ENCODE data around the gene EXD3.

Gene EXD3

GRCh38 chr9:137270929-137271695 lies 151.8 kb downstream of the EXD3 start:
- TF ChIP-seq EGR1 (IDR thresholded peaks at IDR 0.05) (no peak), YY1 (IDR thresholded peaks at IDR 0.05; ENCODE audit: low read depth) (no peak), FOXM1 (IDR thresholded peaks at IDR 0.05; ENCODE audit: borderline replicate concordance, low read depth) (no peak), RAD21 (IDR thresholded peaks at IDR 0.05; ENCODE audit: low read depth) (no peak), CEBPB (IDR thresholded peaks at IDR 0.05) (no peak), USF1 (IDR thresholded peaks at IDR 0.05) (no peak), TAF1 (IDR thresholded peaks at IDR 0.05; ENCODE audit: low read depth) (no peak), TEAD4 (IDR thresholded peaks at IDR 0.05) (no peak), ZBTB7A (IDR thresholded peaks at IDR 0.05; ENCODE audit: low read depth) (no peak), TCF12 (IDR thresholded peaks at IDR 0.05; ENCODE audit: low read depth) (no peak), CREB1 (IDR thresholded peaks at IDR 0.05; ENCODE audit: low read depth) (no peak), NFIC (IDR thresholded peaks at IDR 0.05) (no peak)
- TF ChIP-seq, protein P1, sequence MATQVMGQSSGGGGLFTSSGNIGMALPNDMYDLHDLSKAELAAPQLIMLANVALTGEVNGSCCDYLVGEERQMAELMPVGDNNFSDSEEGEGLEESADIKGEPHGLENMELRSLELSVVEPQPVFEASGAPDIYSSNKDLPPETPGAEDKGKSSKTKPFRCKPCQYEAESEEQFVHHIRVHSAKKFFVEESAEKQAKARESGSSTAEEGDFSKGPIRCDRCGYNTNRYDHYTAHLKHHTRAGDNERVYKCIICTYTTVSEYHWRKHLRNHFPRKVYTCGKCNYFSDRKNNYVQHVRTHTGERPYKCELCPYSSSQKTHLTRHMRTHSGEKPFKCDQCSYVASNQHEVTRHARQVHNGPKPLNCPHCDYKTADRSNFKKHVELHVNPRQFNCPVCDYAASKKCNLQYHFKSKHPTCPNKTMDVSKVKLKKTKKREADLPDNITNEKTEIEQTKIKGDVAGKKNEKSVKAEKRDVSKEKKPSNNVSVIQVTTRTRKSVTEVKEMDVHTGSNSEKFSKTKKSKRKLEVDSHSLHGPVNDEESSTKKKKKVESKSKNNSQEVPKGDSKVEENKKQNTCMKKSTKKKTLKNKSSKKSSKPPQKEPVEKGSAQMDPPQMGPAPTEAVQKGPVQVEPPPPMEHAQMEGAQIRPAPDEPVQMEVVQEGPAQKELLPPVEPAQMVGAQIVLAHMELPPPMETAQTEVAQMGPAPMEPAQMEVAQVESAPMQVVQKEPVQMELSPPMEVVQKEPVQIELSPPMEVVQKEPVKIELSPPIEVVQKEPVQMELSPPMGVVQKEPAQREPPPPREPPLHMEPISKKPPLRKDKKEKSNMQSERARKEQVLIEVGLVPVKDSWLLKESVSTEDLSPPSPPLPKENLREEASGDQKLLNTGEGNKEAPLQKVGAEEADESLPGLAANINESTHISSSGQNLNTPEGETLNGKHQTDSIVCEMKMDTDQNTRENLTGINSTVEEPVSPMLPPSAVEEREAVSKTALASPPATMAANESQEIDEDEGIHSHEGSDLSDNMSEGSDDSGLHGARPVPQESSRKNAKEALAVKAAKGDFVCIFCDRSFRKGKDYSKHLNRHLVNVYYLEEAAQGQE (IDR thresholded peaks at IDR 0.05; ENCODE audit: low read depth), result no peak
- TF ChIP-seq, protein P2, sequence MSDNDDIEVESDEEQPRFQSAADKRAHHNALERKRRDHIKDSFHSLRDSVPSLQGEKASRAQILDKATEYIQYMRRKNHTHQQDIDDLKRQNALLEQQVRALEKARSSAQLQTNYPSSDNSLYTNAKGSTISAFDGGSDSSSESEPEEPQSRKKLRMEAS (IDR thresholded peaks at IDR 0.05), result no peak

- TF ChIP-seq YY1 (IDR thresholded peaks at IDR 0.05; ENCODE audit: low read depth) (no peak), USF1 (IDR thresholded peaks at IDR 0.05) (no peak), TCF12 (IDR thresholded peaks at IDR 0.05; ENCODE audit: low read depth) (no peak), FOXM1 (IDR thresholded peaks at IDR 0.05; ENCODE audit: borderline replicate concordance, low read depth) (no peak), ZBTB7A (IDR thresholded peaks at IDR 0.05; ENCODE audit: low read depth) (no peak), RAD21 (IDR thresholded peaks at IDR 0.05; ENCODE audit: low read depth) (no peak), EGR1 (IDR thresholded peaks at IDR 0.05) (no peak), TAF1 (IDR thresholded peaks at IDR 0.05; ENCODE audit: low read depth) (no peak), TEAD4 (IDR thresholded peaks at IDR 0.05) (no peak), CREB1 (IDR thresholded peaks at IDR 0.05; ENCODE audit: low read depth) (no peak), EP300 (IDR thresholded peaks at IDR 0.05; ENCODE audit: borderline replicate concordance) (no peak), NFIC (IDR thresholded peaks at IDR 0.05) (no peak), CEBPB (IDR thresholded peaks at IDR 0.05) (no peak)
- TF ChIP-seq, protein P1 (IDR thresholded peaks at IDR 0.05; ENCODE audit: low read depth), result no peak
- TF ChIP-seq, protein P2 (IDR thresholded peaks at IDR 0.05), result no peak
These were observed 153.7 kb downstream of the EXD3 start for GRCh38 chr9:137269231-137269772.

- TF ChIP-seq CREB1 (IDR thresholded peaks at IDR 0.05; ENCODE audit: low read depth), result no peak
- TF ChIP-seq ZBTB7A (IDR thresholded peaks at IDR 0.05; ENCODE audit: low read depth), result no peak
- no peak for TF ChIP-seq TAF1 (IDR thresholded peaks at IDR 0.05; ENCODE audit: low read depth)
- TF ChIP-seq TEAD4 (IDR thresholded peaks at IDR 0.05), result no peak
- TF ChIP-seq CEBPB (IDR thresholded peaks at IDR 0.05), result no peak
- no peak for TF ChIP-seq TCF12 (IDR thresholded peaks at IDR 0.05; ENCODE audit: low read depth)
- TF ChIP-seq YY1 (IDR thresholded peaks at IDR 0.05; ENCODE audit: low read depth), result no peak
- TF ChIP-seq NFIC (IDR thresholded peaks at IDR 0.05), result no peak
- TF ChIP-seq, protein P2 (IDR thresholded peaks at IDR 0.05), result no peak
- TF ChIP-seq FOXM1 (IDR thresholded peaks at IDR 0.05; ENCODE audit: borderline replicate concordance, low read depth), result no peak
- no peak for TF ChIP-seq EP300 (IDR thresholded peaks at IDR 0.05; ENCODE audit: borderline replicate concordance)
- TF ChIP-seq RAD21 (IDR thresholded peaks at IDR 0.05; ENCODE audit: low read depth), result no peak
- no peak for TF ChIP-seq EGR1 (IDR thresholded peaks at IDR 0.05)
- no peak for TF ChIP-seq USF1 (IDR thresholded peaks at IDR 0.05)
- TF ChIP-seq, protein P1 (IDR thresholded peaks at IDR 0.05; ENCODE audit: low read depth), result no peak
These were observed 154.3 kb downstream of the EXD3 start for GRCh38 chr9:137268538-137269201.

Measured in Ishikawa (cell line).